ENCODE results near the gene TBK1.

The TBK1 gene

DNA sequence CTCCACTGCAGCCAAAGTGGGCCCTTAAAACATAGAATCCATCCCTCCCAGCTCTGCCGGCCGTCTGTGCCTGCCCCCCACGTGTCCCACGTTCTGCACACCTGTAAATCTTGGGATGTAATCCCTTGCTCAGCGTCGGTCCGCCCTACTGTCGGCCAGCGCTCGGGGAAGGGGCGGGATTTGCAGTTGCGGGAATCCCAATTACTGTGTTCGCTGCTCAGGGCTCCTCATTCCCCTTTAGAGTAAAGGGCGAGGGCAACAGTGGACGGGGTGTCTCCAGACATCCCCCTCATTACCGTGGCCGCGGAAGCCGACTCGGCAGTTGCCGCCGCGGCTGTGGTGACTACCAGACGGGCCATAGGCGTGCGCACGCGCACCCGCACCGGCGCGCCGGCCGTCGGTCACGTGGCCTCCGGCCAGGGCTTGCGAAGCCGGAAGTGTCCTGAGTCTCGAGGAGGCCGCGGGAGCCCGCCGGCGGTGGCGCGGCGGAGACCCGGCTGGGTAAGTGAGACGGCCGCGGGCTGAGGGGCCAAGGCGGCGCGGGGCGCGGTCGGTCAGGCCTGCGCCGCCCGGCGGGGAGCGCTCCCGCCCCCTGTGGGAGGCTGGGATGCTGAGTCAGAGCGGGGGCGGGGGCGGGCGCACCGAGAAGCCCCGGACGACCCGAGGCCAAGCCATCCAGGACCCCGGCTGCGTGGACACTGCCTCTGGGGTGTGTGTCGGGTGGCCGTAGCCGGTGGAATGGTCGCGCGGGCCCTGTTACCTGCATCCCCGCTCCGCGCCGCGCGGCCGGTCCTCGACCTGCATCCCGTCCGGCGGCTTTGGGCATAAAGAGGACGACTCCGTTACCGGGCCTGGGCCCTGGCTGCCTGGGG lies at the start of gene TBK1:
Gene TBK1, plus strand, starts transcription at position 434 of the 872 bp plus-strand sequence. CDS start 3,751 bp downstream, outside the sequence.
- peak; percentile 89 for DNase-seq

DNA sequence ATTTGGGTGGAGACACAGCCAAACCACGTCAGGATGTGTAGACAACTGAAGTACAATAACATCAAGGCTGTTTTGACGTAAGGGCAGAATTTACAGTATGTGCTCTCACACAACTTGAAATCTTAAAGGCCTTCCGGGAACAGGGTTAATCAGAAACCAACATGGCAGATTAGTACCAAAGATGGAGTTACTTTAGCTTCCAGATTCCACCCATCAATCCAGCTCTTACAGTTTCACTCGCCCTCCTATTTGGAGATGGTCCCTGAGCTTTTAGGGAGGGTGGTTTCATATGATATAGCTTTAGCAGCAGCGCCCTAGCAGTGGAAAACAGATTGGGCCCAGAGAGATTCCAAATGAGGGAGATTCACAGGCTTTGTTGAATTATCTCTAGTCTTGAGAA lies 49.7 kb upstream of the TBK1 start:
- DNase-seq, result no peak

DNA sequence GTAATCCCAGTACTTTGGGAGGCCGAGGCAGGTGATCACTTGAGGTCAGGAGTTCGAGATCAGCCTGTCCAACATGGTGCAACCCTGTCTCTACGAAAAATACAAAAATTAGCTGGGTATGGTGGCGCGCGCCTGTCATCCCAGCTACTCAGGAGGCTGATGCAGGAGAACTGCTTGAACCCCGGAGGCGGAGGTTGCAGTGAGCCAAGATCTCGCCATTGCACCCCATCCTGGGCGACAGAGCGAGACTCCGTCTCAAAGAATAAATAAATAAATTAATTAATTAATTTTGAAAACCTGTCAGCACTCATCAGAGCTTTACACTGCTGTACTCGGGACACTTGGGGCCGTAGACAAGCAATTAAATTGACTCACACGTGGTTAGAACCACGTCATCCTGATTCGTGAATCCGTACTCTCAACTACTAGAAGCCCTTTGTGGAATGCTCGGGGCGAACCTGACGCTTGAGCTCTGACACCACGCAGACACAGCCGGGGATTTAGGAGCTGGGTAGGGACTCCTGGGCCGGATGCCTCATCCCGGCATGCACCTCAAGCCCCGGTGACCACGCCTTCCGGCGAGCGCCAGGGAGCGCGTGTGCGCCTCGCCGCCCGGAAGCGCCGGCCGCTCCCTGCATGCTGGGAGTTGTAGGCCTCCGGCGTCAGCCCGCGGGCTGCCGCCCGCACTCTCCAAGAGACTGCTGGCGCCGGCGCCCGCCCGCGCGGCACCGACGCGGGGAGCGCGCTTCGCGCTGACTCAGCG lies 48.0 kb upstream of the TBK1 start, which contains the start of gene XPOT:
Gene XPOT, plus strand, starts transcription at position 686 of the 763 bp plus-strand sequence. CDS start 5,644 bp downstream, outside the sequence.
- peak; percentile 97 for DNase-seq

DNA sequence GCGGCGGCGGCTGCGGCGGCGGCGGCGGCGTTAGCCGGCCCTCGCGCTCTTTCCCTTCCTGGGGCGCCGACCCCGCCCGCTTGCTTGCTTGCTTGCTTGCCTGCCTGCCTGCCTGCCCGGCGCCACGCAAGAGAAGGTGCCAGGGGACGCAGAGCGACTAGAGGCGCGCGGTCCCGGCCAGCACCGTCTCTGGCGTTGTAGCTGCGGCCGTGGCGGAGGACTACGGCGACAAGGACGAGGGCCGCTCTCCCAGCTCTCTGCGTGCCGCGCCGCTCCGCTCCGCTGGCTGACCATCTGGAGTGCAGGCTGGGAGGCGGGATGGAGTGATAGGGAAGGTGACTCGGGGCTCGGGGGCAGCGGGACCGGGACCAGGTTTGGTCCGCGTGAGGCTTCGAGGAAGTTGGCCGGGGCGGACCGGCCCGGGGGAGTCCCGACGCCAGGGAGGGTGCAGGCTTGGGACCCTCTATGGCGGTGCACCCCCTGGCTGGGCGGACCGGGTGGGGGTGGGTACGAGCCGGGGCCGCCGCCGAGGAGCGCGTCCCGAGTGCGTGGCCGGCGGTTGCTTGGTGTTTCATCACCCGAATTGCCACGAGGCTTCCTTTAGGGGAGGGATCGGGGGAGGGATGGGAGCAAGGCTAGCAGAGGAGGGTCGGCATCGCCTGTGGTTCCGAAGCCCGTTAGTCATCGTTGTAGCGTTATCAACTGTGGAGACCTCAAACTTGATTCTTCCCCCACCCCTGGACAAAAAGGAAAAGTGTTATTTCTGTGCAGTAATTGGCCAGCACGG lies 47.3 kb upstream of the TBK1 start:
- DNase-seq, result peak; percentile 88

DNA sequence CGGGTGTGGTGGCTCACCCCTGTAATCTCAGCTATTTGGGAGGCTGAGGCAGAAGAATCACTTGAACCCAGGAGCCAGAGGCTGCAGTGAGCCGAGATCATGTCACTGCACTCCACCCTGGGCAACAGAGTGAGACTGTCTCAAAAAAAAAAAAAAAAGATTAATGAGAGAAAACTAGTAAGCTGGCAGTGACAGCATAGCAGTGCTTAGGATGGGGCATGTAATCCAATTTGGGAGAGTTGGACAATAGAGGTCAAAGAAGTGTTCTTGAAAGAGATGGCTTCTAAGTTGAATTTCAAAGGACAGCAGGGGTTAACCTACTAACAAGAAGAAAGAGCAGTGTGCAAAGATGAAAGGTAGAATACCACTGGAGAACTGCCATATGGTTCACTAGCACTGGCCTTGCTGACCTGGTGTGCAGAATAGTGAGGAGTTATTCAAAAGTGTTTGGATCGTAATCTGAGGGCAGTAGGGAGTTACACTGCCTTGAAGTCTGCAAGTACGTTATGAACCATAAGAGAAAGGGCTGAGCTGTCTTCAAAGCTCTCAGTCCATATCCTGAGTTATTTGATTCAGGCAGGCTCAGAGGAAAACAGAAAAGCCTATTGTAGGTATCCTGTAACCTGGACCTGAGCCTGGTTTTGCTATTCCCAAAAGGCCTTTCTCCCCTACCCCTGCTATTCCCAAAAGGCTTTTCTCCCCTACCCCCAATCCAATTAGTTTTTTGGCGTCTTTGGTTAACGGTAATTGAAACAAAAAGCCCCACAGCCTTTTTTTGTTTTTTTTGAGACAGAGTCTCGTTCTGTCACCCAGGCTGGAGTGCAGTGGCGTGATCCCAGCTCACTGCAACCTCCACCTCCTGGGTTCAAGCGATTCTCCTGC lies 44.3 kb upstream of the TBK1 start:
- DNase-seq, result no peak

DNA sequence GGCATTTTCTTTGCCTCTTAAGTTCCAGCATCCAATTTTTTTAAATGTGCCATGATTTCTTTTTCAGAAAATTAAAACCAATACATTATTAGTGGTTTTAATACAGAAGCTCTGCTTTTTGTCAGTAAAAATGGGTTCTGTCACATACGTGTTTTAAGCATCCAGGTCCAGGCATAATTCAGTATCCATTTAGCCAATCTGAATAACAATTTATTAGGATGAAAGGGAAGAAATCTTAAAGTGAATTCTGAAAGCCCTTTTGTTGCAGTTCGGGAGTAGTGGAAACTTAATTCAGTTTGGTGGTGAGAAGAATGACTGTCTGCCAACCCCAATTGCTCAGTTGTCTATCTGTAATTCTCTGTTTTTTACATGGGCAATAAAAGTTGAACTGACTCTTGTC lies 40.5 kb upstream of the TBK1 start:
- DNase-seq, result no peak

DNA sequence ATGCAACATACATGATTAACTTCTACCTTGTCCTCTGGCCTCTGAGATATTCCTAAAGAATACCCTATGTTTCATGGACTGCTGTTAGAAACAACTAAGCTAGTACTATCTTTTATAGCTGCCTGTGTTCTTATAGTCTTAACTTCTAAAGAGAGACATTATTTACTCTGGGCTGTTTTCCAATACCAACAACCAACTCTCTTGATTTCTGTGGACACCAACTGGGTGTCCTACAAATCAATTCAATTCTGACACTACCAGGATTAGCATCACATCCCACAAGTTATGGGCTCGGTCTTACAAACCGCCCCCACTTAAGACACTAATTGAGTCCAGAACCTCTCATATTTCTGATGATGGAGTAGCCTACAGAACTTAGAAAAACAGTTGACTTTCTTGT lies 39.5 kb upstream of the TBK1 start:
- no peak for DNase-seq

DNA sequence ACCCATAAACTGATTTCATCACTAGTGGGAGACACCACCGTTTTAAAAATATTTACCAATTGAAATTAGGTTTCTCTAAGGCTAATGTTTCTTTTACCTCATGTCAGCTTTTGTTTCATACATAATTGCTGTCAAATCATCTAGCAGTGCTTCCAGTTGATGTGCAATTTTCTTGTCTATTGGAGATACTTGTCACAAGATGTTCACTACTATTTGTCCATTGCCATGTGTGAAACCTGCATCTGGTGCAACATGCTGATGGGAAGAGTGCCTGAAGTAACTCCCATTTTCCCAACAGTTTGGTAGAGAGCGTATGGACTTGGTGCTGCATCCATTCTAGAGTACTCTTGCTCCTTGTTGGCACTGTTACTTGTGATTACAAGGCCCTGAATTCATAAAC lies 38.0 kb upstream of the TBK1 start:
- DNase-seq, result no peak

DNA sequence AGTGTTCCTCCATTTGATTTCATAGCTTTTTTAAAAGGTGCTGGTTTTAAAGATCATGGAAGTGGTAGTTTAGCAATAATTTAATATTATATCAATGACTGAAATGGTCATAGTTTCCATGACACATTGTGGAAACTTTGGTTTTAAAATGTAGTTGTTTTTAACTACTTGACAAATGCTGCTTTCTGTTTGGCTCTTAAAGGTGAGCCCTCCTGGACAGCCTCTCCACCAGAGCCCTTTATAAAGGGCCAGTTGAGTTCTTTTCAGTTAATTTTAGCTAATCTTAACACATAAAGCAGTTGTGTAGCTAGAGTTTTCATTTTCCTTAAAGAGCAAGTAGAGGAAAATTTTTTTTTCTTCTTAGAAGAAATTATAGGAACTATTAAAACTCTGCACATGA lies 33.7 kb upstream of the TBK1 start:
- DNase-seq, result no peak

DNA sequence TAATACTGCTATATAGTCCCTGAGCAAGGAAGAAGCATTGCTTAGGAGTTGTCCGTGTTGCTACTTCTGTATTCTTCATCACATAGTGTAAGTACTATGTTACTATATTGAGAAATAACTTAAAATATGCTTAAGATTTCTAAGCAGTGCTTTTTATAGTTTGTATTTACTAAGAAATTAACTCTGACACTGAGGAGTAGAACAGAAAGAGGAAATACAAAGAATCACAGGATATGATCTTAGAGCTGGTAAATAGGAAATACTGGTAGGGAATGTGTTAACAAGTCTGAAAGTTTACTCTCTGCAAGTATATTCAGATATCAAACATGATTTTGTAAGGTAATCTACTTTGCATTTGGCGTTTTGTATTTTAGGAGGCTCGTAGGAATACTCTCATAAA lies 32.2 kb upstream of the TBK1 start:
- DNase-seq, result no peak

DNA sequence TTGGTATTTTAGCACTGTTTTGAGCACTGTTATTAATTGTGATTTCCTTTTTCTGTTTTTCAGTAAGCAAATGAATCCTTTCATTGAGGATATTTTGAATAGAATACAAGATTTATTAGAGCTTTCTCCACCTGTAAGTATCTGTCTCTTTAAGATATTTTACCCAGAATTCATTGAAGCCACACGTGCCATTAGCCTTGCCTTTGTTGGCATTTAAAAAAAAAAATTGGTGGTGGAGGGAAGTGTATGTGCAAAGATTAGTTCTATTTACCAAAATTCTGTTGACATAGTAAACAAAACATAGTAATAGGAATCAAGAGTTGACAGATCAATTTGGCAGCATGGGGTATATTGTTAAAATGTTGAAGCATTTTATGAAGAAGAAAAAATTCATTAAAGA lies 23.9 kb upstream of the TBK1 start:
- DNase-seq, result no peak

DNA sequence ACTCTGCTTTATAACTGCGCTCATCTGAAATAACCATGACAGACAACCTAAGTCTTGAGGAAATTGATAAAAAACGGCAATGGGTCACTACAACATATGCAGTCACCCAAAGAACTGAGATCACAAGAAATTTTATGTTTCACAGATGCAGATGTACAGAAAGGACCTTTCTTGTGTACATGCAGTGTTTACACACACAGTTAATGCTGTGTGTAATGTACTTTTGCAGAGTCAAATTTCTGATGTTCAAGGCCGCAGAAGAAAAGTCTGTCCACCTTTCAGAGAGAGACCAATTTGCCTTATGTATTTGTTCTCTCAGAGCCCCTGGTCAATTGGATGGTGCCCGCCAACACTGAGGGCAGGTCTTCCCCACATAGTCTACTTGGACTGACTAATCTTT lies 23.0 kb upstream of the TBK1 start:
- no peak for DNase-seq

DNA sequence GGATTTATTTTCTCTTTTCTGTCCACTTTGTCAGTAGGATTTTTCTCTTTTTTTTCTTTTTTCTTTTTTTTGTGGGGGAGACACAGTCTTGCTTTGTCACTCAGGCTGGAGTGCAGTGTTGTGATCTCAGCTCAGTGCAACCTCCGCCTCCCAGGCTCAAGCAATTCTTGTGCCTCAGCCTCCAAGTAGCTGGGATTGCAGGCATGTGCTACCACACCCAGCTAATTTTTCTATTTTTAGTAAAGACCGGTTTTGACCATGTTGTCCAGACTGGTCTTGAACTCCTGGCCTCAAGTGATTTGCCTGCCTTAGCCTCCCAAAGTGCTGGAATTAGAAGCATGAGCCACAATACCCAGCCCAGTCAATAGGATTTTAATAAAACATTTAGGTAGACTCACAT lies 21.0 kb upstream of the TBK1 start:
- no peak for DNase-seq

DNA sequence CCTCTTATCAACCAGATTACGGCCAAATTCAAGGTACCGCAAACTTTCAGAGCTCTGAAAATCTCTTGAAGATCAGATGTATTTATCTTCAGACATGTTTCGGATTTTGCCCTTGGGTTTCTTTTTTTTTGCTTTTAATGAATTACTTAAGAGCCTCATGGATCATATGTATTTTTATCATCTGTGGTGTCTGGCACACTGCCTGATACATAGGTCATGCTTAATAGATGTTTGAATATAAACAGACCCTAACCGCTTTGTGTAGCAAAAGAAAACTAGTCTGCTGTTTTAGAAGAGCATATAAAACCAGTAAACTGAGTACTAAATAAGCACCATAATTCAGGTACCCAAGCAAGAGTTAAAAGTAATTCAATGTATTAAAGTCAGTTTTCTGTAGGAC lies 20.1 kb upstream of the TBK1 start:
- DNase-seq, result no peak

DNA sequence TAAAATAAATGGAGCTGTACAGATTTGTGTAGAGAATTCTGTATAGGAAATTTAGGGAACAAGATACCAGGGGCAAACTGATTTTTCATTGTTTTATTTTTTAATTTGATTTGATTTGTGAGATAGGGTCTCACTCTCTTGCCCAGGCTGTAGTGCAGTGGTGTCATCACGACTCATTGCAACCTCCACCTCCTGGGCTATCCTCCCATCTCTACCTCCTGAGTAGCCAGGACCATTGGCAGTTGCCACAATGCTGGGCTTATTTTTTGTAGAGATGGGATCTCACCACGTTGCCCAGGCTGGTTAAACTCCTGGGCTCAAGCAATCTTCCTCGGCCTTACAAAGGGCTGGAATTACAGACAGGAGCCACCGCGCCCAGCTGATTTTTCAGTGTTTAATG lies 18.0 kb upstream of the TBK1 start:
- DNase-seq, result no peak

DNA sequence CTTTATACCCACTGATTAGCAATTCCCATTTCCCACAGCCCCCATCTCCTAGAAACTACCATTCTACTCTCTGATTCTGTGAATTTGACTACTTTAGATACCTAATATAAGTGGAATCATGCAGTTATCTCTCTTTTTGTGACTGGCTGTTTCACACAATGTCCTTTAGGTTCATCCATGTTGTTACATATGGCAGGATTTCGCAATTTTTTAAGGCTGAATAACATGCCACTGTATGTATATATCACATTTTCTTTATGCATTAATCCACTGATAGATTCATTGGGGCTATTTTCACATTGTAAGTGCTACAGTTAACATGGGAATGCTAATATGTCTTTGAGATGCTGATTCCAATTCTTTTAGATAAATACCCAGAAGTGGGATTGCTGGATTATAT lies 11.8 kb upstream of the TBK1 start:
- no peak for DNase-seq

DNA sequence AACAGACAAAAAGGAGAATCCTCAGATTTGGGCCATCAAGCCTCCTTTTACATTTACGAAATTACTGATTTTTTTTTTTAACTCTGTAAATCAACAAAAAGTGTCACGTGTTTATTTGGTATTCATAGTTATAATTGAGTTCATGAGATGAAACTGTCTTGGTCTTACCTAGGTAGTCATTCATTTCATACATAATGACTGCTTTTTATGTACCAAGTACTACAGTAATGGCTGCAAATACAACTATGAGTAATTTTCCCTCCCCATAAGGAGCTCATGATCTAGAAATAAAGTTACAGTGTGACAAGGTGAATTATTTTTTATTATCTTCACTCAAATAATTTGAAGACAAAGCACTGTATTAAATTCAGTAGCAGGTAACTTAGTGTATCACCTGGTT lies 6.4 kb upstream of the TBK1 start:
- no peak for DNase-seq

DNA sequence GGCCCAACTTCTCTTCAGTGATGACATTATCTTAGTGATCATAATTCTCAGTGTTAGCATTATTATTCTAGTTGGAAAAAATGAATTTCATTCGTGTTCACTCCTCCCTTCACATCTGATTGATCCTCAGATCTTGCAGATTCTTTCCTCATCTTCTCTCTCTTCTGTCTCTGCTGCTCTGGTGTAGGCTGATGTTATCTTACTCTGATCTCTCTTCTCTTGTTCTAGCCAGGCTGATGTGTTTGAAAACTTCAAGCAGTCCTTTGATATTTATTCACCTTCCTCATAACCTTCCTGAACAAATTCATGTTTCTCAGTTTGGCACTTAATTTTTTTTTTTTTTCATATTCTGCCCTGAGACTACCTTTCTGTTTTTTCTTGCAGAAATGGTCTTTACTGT lies 5.6 kb upstream of the TBK1 start:
- DNase-seq, result no peak

DNA sequence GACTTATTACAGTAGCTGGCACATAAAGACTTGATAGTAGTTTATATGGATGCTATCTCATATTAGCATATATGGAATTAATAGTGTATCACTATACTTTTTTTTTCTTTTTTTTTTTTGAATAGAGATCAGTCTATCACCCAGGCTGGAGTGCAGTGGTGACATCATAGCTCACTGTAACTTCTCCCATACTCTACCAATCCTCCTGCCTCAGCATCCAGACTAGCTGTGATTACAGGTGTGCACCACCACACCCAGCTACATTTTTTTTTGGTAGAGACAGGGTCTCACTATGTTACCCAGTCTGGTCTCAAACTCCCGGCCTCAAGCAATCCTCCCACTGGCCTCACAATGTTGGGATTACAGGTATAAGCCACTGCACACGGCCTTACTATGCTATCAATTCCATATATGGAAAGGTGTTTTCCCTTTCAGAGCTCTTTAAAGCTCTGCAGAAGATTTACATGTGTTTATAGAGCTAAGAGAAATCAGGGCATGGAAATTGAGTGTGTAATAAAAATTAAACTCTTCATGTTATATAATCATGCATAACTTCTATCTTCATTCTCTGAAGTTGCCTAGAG lies 1.8 kb upstream of the TBK1 start:
- no peak for DNase-seq

DNA sequence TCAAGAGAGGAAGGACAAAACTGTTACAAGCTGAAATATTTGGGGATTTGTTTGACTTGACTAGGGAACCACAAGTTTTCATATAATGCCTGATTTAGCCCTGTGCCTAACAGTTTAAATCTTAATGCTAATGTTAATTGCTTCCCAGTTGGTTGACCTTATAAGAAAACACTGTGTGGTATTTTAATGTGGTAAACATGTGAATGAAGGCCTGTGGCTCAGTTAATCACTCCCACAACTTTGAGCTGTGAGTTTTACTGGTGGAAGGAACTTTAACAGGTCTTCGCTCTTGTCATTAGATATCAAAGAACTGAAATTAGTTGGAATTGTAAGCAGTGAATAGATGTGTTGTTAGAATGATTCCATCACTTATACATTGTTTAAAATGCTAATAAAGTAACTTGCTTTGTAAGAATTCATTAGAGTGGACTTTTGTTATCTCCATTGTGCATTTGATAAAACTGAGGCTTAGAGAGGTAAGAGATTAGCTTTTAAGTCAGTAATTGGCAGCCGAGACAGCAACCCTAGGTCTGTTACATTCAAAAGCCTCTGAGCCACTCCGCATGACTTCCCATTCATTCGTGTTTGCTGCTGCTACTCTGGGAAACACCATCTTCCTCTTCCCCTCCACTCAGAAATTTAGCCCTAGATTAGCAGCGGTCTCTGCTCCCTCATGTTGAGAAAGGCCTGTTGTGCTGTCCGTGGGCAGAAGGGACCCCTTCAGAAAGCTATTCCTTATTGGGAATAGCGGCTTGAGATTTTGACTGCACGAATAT lies 1.0 kb upstream of the TBK1 start:
- no peak for DNase-seq
